GM23338 (cell line): Measurements from ENCODE around the gene DCP2. TPM values are rescaled to one million over a fixed set of nuclear protein-coding genes. Genes with fewer than 3 reads are reported as not detected.

Experiments
- ATAC-seq: fragments of 200-7000 bp; cut with Tn5 transposase; 3 replicates; pipeline ENCODE4 v1.9.1; 2020
- DNase-seq: peaks from one replicate; pipeline ENCODE4 v3.0.0-alpha.2; 2015; ENCODE audit warnings: low spot score
- H2AFZ ChIP-seq: fragments of 200-600 bp; sonication (generic); 2 replicates; pipeline ENCODE4 v1.8.0; 2016; ENCODE audit warnings: antibody characterized with exemption, mild to moderate bottlenecking, moderate library complexity
- H3F3A ChIP-seq: fragments of 200-600 bp; sonication (generic); replicated peaks from 2 replicates; pipeline ENCODE4 v1.8.0; 2017; ENCODE audit warnings: antibody characterized with exemption, mixed run types, low read depth
- H3K27ac ChIP-seq: fragments of 200-600 bp; sonication (generic); 2 replicates; pipeline ENCODE4 v1.6.1; 2016; ENCODE audit warnings: low read depth
- H3K27me3 ChIP-seq: fragments of 200-600 bp; sonication (generic); 2 replicates; pipeline ENCODE4 v1.8.0; 2016; ENCODE audit warnings: mild to moderate bottlenecking, mixed run types, moderate library complexity; ENCODE audit not compliant: insufficient read depth
- H3K36me3 ChIP-seq: fragments of 200-600 bp; sonication (generic); 2 replicates; pipeline ENCODE4 v1.8.0; 2016; ENCODE audit warnings: mild to moderate bottlenecking; ENCODE audit not compliant: insufficient read depth
- H3K4me1 ChIP-seq: fragments of 200-600 bp; sonication (generic); 2 replicates; pipeline ENCODE4 v1.8.0; 2016; ENCODE audit warnings: mild to moderate bottlenecking, moderate library complexity; ENCODE audit not compliant: insufficient read depth
- H3K4me2 ChIP-seq: fragments of 200-600 bp; sonication (generic); 2 replicates; pipeline ENCODE4 v1.7.1; 2017; ENCODE audit warnings: mixed run types
- H3K4me3 ChIP-seq: fragments of 200-600 bp; sonication (generic); 2 replicates; pipeline ENCODE4 v1.6.1; 2016; ENCODE audit warnings: mixed run types
- H3K79me2 ChIP-seq: fragments of 200-600 bp; sonication (generic); replicated peaks from 2 replicates; pipeline ENCODE4 v1.8.0; 2017; ENCODE audit warnings: mild to moderate bottlenecking; ENCODE audit not compliant: insufficient read depth
- H3K9me2 ChIP-seq: fragments of 200-600 bp; sonication (generic); 2 replicates; pipeline ENCODE4 v1.8.0; 2017; ENCODE audit not compliant: insufficient read depth
- H4K20me1 ChIP-seq: fragments of 200-600 bp; sonication (generic); replicated peaks from 2 replicates; pipeline ENCODE4 v1.8.0; 2017; ENCODE audit warnings: mild to moderate bottlenecking; ENCODE audit not compliant: insufficient read depth
- H3K27ac Mint-ChIP-seq: 2 replicates; pipeline ENCODE4 v1.8.0; 2020; ENCODE audit warnings: inconsistent platforms, mild to moderate bottlenecking, moderate library complexity, mixed read lengths
- H3K27me3 Mint-ChIP-seq: 3 replicates; pipeline ENCODE4 v1.8.0; 2022; ENCODE audit warnings: low read depth, mild to moderate bottlenecking, moderate library complexity, mixed read lengths, inconsistent platforms; ENCODE audit not compliant: insufficient read depth, poor library complexity
- H3K36me3 Mint-ChIP-seq: 3 replicates; pipeline ENCODE4 v1.8.0; 2021; ENCODE audit warnings: low read depth, mild to moderate bottlenecking, inconsistent platforms, moderate library complexity, mixed read lengths
- H3K4me1 Mint-ChIP-seq: 3 replicates; pipeline ENCODE4 v1.8.0; 2020; ENCODE audit warnings: mild to moderate bottlenecking, inconsistent platforms, mixed read lengths
- H3K4me3 Mint-ChIP-seq: 3 replicates; pipeline ENCODE4 v1.8.0; 2021; ENCODE audit warnings: moderate library complexity, mild to moderate bottlenecking, inconsistent platforms, mixed read lengths
- H3K9me3 Mint-ChIP-seq: 3 replicates; pipeline ENCODE4 v1.8.0; 2020; ENCODE audit warnings: moderate library complexity, mild to moderate bottlenecking, inconsistent platforms, mixed read lengths
- CREB1 ChIP-seq: fragments of 250-450 bp; sonication (Bioruptor Pico); IDR thresholded peaks from 2 replicates; pipeline ENCODE4 v1.5.0; 2020; ENCODE audit warnings: low read depth, mild to moderate bottlenecking, moderate library complexity
- EZH2 ChIP-seq: fragments of 200-600 bp; sonication (generic); IDR thresholded peaks from one replicate; pipeline ENCODE4 v1.8.0; 2017; ENCODE audit warnings: antibody characterized with exemption, mild to moderate bottlenecking, low read depth; ENCODE audit not compliant: unreplicated experiment
- EZH2phosphoT487 ChIP-seq: fragments of 200-600 bp; sonication (generic); IDR thresholded peaks from one replicate; pipeline ENCODE4 v1.8.1; 2018; ENCODE audit warnings: antibody characterized with exemption; ENCODE audit not compliant: unreplicated experiment
- JUNB ChIP-seq: IDR thresholded peaks from one replicate; pipeline ENCODE4 v1.6.1; 2016; ENCODE audit warnings: antibody characterized with exemption; ENCODE audit not compliant: unreplicated experiment
- NANOG ChIP-seq: IDR thresholded peaks from 2 replicates; pipeline ENCODE4 v1.6.1; 2016; ENCODE audit warnings: antibody characterized with exemption, borderline replicate concordance
- ZNF114 ChIP-seq: fragments of 250-450 bp; sonication (Bioruptor Pico); IDR thresholded peaks from 2 replicates; pipeline ENCODE4 v1.5.0; 2020; ENCODE audit warnings: mild to moderate bottlenecking, moderate library complexity
- ZNF331 ChIP-seq: fragments of 250-450 bp; sonication (Bioruptor Pico); IDR thresholded peaks from 2 replicates; pipeline ENCODE4 v1.5.0; 2020; ENCODE audit warnings: low read depth, mild to moderate bottlenecking, moderate library complexity
- polyA plus RNA-seq: library from polyadenylated mRNA; unstranded; fragments of >200 nt; fragmentation: Nextera tagmentation; extraction: Ambion mirVana; gene quantifications from 2 replicates; pipeline ENCODE4 v1.2.1, GENCODE V29; 2016
- total RNA-seq: library from RNA; depleted of rRNA; stranded (reverse); fragments of >200 nt; shearing (Covaris generic); gene quantifications from 2 replicates; pipeline ENCODE4 v1.2.3, GENCODE V29; 2014
- TF ChIP-seq, protein P1 (sequence below), 2 experiments: fragments of 200-600 bp in 1 of 2; sonication (generic) in 1 of 2; conservative IDR thresholded peaks; 2 replicates each; pipeline versions ENCODE4 v1.5.1 to v1.6.1; 2016 to 2017; ENCODE audit warnings: antibody characterized with exemption in 2 of 2, low read depth in 2 of 2, mild to moderate bottlenecking in 2 of 2, moderate library complexity in 1 of 2
- TF ChIP-seq, protein P2 (sequence below): IDR thresholded peaks from 2 replicates; pipeline ENCODE4 v1.6.1; 2016; ENCODE audit warnings: antibody characterized with exemption
- TF ChIP-seq, protein P3 (sequence below): IDR thresholded peaks from one replicate; pipeline ENCODE4 v1.6.1; 2018; ENCODE audit warnings: antibody characterized with exemption; ENCODE audit not compliant: unreplicated experiment

The DCP2 gene
- total and polyA plus RNA-seq, 2 experiments from 2014 or later, result 96.6 to 165 TPM

DNA sequence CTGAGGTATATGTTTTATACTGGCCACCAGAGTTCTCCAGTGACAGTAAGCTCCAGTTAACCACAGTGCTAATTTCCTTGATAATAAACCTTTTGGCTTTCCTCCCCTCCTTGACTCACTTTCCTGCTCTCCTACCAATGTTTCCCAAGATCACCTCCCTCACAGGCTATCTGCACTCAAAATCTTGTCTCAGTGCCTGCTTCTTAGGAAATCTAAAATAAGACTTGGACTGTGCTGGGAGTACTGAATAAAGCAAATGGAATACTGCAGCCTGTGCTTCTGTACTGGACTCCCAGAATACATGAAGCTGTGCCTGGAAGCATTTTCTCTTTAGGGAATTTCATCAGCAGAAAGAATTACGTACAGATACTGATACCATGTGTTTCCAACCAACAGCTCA lies 1.7 kb upstream of the DCP2 start:
- Mint-ChIP-seq H3K4me3 (no peak overlapping the region), H3K4me1 (peaks cover 21% of the 10 kb centered on the region), H3K36me3 (peaks cover 2% of the 10 kb centered on the region; the same call in 1 of the 3 replicates), H3K27ac (no peak overlapping the region), H3K9me3 (no peaks in the 10 kb centered on the region), H3K27me3 (peaks cover 20% of the 10 kb centered on the region)
- no peak for TF ChIP-seq JUNB
- TF ChIP-seq, protein P1, sequence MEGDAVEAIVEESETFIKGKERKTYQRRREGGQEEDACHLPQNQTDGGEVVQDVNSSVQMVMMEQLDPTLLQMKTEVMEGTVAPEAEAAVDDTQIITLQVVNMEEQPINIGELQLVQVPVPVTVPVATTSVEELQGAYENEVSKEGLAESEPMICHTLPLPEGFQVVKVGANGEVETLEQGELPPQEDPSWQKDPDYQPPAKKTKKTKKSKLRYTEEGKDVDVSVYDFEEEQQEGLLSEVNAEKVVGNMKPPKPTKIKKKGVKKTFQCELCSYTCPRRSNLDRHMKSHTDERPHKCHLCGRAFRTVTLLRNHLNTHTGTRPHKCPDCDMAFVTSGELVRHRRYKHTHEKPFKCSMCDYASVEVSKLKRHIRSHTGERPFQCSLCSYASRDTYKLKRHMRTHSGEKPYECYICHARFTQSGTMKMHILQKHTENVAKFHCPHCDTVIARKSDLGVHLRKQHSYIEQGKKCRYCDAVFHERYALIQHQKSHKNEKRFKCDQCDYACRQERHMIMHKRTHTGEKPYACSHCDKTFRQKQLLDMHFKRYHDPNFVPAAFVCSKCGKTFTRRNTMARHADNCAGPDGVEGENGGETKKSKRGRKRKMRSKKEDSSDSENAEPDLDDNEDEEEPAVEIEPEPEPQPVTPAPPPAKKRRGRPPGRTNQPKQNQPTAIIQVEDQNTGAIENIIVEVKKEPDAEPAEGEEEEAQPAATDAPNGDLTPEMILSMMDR (conservative IDR thresholded peaks at IDR 0.05; ENCODE audit: low read depth in 2 of 2), result no peak
- no peak for TF ChIP-seq EZH2
- TF ChIP-seq, protein P2, sequence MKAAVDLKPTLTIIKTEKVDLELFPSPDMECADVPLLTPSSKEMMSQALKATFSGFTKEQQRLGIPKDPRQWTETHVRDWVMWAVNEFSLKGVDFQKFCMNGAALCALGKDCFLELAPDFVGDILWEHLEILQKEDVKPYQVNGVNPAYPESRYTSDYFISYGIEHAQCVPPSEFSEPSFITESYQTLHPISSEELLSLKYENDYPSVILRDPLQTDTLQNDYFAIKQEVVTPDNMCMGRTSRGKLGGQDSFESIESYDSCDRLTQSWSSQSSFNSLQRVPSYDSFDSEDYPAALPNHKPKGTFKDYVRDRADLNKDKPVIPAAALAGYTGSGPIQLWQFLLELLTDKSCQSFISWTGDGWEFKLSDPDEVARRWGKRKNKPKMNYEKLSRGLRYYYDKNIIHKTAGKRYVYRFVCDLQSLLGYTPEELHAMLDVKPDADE, result no peak
- TF ChIP-seq NANOG, result no peak
- no peak for TF ChIP-seq ZNF331 (CRISPR knock-in tag)
- no peak for TF ChIP-seq ZNF114 (CRISPR knock-in tag)
- TF ChIP-seq CREB1 (CRISPR knock-in tag), result no peak
- no peak for TF ChIP-seq EZH2phosphoT487
- H3F3A ChIP-seq, result no peaks in the 10 kb centered on the region
- no peaks in the 10 kb centered on the region for H3K27me3 ChIP-seq
- peaks cover 30% of the 10 kb centered on the region for H3K79me2 ChIP-seq
- 0 out of 2 replicates have a peak, but pooled peaks cover 8% of the 10 kb centered on the region for H4K20me1 ChIP-seq
- no peaks in the 10 kb centered on the region for H3K36me3 ChIP-seq
- ATAC-seq (no peak), DNase-seq (no peak)
- H3K9me2 ChIP-seq, result 0 out of 2 replicates have a peak, but pooled peaks cover 3% of the 10 kb centered on the region
- H3K4me1 ChIP-seq, result peaks cover 17% of the 10 kb centered on the region
- H3K4me2 ChIP-seq, result no peak overlapping the region
- H3K4me3 ChIP-seq, result no peak overlapping the region
- no peak overlapping the region for H3K27ac ChIP-seq
- no peak overlapping the region for H2AFZ ChIP-seq

DNA sequence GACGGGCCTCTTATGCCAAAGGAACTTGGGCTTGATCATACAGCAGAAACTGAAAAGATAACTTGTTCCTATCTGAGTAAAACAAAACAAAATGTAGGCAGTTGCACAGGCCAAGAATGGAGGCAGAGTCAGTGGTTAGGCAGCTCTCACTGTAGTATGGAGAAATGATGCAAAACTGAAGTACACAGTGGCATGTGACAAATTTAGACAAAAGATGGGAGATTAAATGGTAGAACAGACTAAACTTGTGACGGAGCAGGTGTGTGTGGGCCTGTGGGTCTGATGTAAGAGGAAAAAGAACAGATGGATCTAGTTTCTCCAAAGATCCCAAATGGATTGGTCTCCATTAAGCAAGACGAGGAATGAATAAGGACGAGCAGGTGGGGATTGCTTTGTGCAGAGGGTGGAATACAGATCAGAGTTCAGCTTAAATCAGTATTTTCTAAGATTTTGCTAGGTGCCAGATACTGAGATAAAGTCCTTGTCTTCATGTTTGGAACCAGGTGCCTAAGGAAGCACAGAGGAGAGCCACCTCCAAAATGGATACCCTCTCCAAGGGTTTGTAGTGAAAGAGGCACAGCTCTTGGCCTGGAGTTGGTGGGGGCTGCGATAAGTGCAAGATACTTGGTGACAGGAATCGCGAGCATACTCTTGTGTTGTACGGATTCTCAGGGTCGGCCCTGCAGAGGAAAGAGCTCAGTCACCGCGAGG lies 722 bp upstream of the DCP2 start:
- H3K4me2 ChIP-seq, result peak overlapping the region; percentile 56
- Mint-ChIP-seq H3K36me3 (peaks cover 4% of the 10 kb centered on the region; the same call in 2 of the 3 replicates), H3K27ac (peak overlapping the region; percentile 99), H3K27me3 (peaks cover 20% of the 10 kb centered on the region), H3K9me3 (no peaks in the 10 kb centered on the region), H3K4me3 (peak overlapping the region; percentile 93), H3K4me1 (peaks cover 21% of the 10 kb centered on the region)
- H4K20me1 ChIP-seq, result 0 out of 2 replicates have a peak, but pooled peaks cover 10% of the 10 kb centered on the region
- H3K36me3 ChIP-seq, result no peaks in the 10 kb centered on the region
- 0 out of 2 replicates have a peak, but pooled peaks cover 3% of the 10 kb centered on the region for H3K9me2 ChIP-seq
- peak overlapping the region; percentile 46 for H3K4me3 ChIP-seq
- ATAC-seq (peak; percentile 40; the same call in 2 of the 3 replicates), DNase-seq (no peak)
- H3K27ac ChIP-seq, result peak overlapping the region; percentile 88
- peaks cover 17% of the 10 kb centered on the region for H3K4me1 ChIP-seq
- no peak overlapping the region; the same call in 1 of the 2 replicates for H2AFZ ChIP-seq
- TF ChIP-seq EZH2, result no peak
- TF ChIP-seq, protein P3, sequence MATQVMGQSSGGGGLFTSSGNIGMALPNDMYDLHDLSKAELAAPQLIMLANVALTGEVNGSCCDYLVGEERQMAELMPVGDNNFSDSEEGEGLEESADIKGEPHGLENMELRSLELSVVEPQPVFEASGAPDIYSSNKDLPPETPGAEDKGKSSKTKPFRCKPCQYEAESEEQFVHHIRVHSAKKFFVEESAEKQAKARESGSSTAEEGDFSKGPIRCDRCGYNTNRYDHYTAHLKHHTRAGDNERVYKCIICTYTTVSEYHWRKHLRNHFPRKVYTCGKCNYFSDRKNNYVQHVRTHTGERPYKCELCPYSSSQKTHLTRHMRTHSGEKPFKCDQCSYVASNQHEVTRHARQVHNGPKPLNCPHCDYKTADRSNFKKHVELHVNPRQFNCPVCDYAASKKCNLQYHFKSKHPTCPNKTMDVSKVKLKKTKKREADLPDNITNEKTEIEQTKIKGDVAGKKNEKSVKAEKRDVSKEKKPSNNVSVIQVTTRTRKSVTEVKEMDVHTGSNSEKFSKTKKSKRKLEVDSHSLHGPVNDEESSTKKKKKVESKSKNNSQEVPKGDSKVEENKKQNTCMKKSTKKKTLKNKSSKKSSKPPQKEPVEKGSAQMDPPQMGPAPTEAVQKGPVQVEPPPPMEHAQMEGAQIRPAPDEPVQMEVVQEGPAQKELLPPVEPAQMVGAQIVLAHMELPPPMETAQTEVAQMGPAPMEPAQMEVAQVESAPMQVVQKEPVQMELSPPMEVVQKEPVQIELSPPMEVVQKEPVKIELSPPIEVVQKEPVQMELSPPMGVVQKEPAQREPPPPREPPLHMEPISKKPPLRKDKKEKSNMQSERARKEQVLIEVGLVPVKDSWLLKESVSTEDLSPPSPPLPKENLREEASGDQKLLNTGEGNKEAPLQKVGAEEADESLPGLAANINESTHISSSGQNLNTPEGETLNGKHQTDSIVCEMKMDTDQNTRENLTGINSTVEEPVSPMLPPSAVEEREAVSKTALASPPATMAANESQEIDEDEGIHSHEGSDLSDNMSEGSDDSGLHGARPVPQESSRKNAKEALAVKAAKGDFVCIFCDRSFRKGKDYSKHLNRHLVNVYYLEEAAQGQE, result peak; percentile 13
- H3K79me2 ChIP-seq, result peaks cover 39% of the 10 kb centered on the region
- no peaks in the 10 kb centered on the region for H3K27me3 ChIP-seq
- H3F3A ChIP-seq, result no peaks in the 10 kb centered on the region
